Measurements from ENCODE around the gene CDH12. TPM values are rescaled to one million over a fixed set of nuclear protein-coding genes. Genes with fewer than 3 reads are reported as not detected.

Gene CDH12
- total and polyA plus RNA-seq, 2 donors (not counting 3 experiments of a cell fraction or from before 2014, with no cell fraction given) = 0.03 TPM; not detected in 1

GRCh38 chr5:22855824-22856223 lies 2.7 kb upstream of the CDH12 start:
- H3K4me1 ChIP-seq (ENCODE audit: control insufficient read depth, extremely low read depth, insufficient read depth, low read length) = no peaks in the 10 kb centered on the region
- H3K9me1 ChIP-seq (replicated peaks; ENCODE audit: control insufficient read depth, extremely low read depth, insufficient read depth, low read length) = no peaks in the 10 kb centered on the region
- no peaks in the 10 kb centered on the region for H3K36me3 ChIP-seq (ENCODE audit: control insufficient read depth in 2 of 2, extremely low read depth in 1 of 2, insufficient read depth in 2 of 2, low read length in 2 of 2)
- ChIA-PET CTCF (no interaction called here), POLR2A (no interaction called here)
- H3K4me3 ChIP-seq (replicated peaks in 1 of 3; ENCODE audit: insufficient read depth in 1 of 3, low read depth in 1 of 3, low read length in 3 of 3) = no peak overlapping the region
- H3K4me2 ChIP-seq (ENCODE audit: insufficient read depth, low read length) = no peak overlapping the region
- DNase-seq (ENCODE audit: low read depth, low spot score) (no peak), FAIRE-seq (no peak)
- H3K9ac ChIP-seq (replicated peaks; ENCODE audit: extremely low read depth, insufficient read depth, low read length) = no peak overlapping the region
- TF ChIP-seq CTCF (IDR thresholded peaks at IDR 0.05; ENCODE audit: extremely low read depth in 1 of 2, insufficient read depth in 1 of 2, low read depth in 1 of 2, low read length in 2 of 2) = no peak
- TF ChIP-seq JUN (IDR thresholded peaks at IDR 0.05; ENCODE audit: borderline replicate concordance, insufficient read depth, insufficient read length, low read depth) = no peak
- no peak for TF ChIP-seq POLR2AphosphoS5 (IDR thresholded peaks at IDR 0.05; ENCODE audit: insufficient read depth, low read depth, low read length)
- no peak for TF ChIP-seq MYC (IDR thresholded peaks at IDR 0.05; ENCODE audit: low read depth, low read length)
- TF ChIP-seq MAX (IDR thresholded peaks at IDR 0.05; ENCODE audit: insufficient read depth, insufficient read length) = no peak
- no peak for TF ChIP-seq POLR2A (IDR thresholded peaks at IDR 0.05; ENCODE audit: low read depth, low read length)
- no peak for TF ChIP-seq EZH2 (IDR thresholded peaks at IDR 0.05; ENCODE audit: borderline replicate concordance, low read depth, low read length, severe bottlenecking)
- TF ChIP-seq FOS (IDR thresholded peaks at IDR 0.05; ENCODE audit: borderline replicate concordance, insufficient read depth, low read length) = no peak
- TF ChIP-seq GATA2 (IDR thresholded peaks at IDR 0.05; ENCODE audit: insufficient read depth, insufficient read length, low read depth, low read length) = no peak
- H3K9me3 ChIP-seq (replicated peaks; ENCODE audit: control insufficient read depth, insufficient read depth, low read length) = peaks cover 2% of the 10 kb centered on the region
- BruUV-seq (replicated peaks) = no TSS peak
- no peak overlapping the region for H3K27ac ChIP-seq (ENCODE audit: insufficient read depth, low read depth, low read length)
- dilution Hi-C loops (cut with MboI; ENCODE audit: extremely low pct_ligation_motif_present, low sequenced_read_pairs) = no loop called here
- no peak overlapping the region for H2AFZ ChIP-seq (ENCODE audit: low read depth, low read length)
- intact Hi-C loops (cut with micrococcal nuclease) = no loop called here
- no peaks in the 10 kb centered on the region for H3K79me2 ChIP-seq (ENCODE audit: control insufficient read depth, insufficient read depth, low read length)
- no peaks in the 10 kb centered on the region for H4K20me1 ChIP-seq (replicated peaks; ENCODE audit: control insufficient read depth, extremely low read depth, insufficient read depth, low read length)
- H3K27me3 ChIP-seq (ENCODE audit: control insufficient read depth in 2 of 2, insufficient read depth in 2 of 2, low read length in 2 of 2) = no peaks in the 10 kb centered on the region

Data from endothelial cell of umbilical vein (primary cell).